NCI-H526 (cell line): ENCODE measurements around the gene NEDD4L.
"Not testable (repeated sequence)": the region's sequence is repeated elsewhere in the genome, so short reads cannot be mapped to it uniquely, and the experiment has no call there.

ENCODE experiments used
- DNase-seq, 2 experiments: peaks; one replicate each; lab custom pipeline; 2025; lab: John Stamatoyannopoulos, UW

Gene NEDD4L

GRCh38 chr18:58156516-58156915 is 112.5 kb downstream of the NEDD4L start:
- DNase-seq, result no peak

DNA sequence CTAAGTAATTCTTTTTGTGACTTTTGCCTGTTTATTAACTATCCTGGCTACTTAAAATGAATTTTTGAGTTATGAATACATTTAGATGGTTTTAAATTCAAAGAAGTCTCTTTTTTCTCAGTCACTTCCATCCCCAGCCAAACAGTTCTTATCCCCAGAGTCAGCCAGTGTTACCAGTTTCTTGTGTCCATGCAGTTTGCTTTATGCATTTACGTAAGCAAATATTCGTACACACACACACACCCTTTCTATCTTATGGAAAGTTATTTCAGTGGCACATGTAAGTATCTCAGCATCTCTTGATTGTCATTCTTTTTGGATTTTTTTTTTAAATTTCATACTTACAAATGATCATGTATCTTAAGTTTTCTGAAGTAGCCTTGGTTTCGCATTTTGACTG is 113.2 kb downstream of the NEDD4L start:
- DNase-seq, result peak; percentile 8 to 56

DNA sequence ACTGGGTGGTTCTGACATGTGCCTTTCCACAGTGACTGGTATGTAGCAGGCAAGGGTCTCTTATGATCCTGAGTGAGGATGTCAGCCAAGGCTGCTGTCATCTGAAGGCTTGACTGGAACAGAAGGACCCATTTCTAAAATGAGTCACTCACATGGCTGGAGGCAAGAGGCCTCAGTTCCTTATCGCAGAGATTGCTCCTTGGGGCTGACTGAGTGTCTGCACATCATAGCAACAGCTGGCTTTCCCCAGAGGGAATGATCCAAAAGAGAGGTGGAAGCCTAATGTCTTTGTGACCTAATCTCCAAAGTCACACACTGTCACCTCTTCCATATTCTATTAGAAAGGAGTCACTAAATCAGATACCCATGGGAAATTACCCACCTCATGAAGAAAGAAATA is 114.0 kb downstream of the NEDD4L start:
- DNase-seq, result no peak

DNA sequence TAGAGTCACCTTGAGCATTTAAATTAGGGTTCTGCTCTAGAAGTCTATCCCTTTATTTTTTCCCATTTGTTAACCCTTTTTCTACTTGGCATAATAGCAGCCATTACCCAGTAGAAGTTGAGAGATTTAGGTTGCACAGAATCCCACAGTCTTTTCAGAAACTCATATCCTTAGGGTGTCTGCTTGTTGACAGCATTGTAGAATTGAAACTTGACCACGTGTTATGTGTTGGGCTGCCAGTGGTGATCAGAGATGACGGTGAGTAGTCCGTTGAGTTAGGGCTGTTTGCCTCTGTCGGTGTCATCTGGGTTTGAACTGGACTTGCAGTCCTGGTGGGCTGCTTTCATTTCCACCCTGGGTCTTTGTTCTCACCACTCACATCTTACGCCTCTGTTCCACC is 114.4 kb downstream of the NEDD4L start:
- no peak for DNase-seq

DNA sequence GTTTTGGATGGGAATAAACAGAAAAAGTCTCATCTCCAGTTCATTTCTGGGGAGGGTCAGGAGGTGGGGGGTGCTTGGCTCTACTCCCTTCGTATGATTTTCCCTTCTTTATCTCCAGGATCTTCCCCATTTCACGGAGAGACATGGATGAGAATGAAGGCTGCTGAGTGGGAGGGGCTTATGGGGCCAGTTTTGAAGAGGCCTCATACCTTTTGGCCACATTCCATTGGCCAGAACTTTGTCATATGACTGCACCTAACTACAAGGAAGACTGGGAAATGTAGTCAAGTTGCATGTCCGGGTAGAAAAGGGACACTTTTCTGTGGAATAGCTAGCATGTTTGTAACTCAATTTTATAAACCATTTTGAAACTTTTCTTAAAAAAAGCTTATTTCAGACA is 117.6 kb downstream of the NEDD4L start:
- peak in 1 of 2 experiments; percentile 11 for DNase-seq

DNA sequence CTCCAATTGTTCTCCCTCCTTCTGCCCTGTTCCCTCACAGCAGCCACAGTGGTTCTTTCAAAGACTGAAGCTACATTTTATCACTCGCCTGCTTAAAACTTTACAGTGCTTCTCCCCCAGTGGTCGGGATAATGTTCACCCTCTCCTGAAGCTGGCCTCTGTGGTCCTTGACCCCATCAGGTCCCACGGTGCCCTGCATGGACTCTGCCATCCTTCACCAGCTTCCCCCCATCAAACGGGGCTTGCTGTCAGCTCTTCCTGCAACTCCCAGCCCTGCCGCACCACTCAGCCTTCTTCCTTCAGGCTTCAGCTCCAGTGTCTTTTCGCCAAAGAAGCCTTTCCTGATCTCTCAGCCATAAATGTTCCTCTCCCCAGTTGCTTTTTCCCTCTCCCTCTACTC is 118.1 kb downstream of the NEDD4L start:
- no peak for DNase-seq

GRCh38 chr18:58163004-58163590 is 119.1 kb downstream of the NEDD4L start:
- no peak for DNase-seq

GRCh38 chr18:58166278-58166844 is 122.3 kb downstream of the NEDD4L start:
- DNase-seq, result no peak

- no peak for DNase-seq
These were observed 123.0 kb downstream of the NEDD4L start for GRCh38 chr18:58167073-58167472.

- DNase-seq, result no peak
These were observed 124.2 kb downstream of the NEDD4L start for GRCh38 chr18:58168221-58168620.

DNA sequence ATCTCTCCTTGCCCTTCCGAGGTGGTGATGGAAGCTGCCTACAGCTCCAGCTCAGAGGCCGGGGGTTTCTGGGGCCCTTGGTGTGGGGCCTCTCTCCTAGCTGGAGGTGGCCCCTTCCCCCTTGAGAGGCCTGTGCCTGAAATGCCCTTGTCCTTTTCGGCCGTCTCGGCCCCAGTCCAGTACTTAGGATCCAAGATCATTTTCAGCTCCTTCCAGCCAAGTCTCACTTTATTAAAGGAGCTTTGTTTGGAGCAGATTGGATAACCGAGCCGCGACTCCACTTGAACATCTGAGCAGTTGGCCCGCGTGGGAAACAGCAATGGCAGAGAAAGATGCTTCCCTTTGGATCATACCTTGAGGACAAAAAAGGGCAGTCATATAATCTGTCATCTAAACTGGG is 125.0 kb downstream of the NEDD4L start:
- DNase-seq, result no peak

DNA sequence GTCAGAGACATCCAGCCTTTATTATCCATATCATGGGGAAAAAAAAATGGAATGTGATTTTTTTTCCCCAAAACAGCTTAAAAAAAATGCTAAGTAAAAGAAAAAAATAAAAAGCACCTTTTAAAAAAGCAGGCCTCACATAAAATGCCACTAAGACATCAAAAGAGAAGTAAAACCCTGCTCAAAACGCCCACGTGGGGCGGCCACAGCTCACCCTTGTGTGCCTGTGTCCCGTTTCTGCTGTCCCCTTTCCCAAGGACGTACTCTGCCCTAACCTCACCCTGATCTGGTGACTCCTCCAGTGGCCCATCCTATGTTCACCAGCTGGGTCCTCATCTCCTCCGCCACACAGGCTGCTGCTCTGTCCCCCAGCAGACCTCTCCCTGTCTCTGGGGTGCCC is 125.4 kb downstream of the NEDD4L start:
- no peak for DNase-seq

DNA sequence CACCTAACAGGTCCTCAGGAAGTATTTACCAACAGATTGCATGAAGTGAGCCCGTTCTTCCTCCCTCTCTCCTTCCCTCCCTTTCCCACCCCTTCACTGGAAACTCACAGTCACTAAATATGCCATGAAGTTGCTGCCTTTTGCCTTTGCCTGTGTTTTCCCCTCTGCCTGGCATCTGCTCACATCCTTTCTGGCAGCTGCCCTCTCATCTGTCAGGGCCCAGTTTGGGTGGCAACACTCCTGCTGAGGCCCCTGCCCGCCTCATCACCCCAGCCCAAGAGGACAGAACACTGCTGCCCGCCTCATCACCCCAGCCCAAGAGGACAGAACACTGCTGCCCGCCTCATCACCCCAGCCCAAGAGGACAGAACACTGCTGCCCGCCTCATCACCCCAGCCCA is 126.0 kb downstream of the NEDD4L start:
- DNase-seq, result not testable (repeated sequence)

GRCh38 chr18:58172031-58172430 is 128.0 kb downstream of the NEDD4L start:
- no peak for DNase-seq

- no peak for DNase-seq
These were observed 130.3 kb downstream of the NEDD4L start for GRCh38 chr18:58174285-58174684.

DNA sequence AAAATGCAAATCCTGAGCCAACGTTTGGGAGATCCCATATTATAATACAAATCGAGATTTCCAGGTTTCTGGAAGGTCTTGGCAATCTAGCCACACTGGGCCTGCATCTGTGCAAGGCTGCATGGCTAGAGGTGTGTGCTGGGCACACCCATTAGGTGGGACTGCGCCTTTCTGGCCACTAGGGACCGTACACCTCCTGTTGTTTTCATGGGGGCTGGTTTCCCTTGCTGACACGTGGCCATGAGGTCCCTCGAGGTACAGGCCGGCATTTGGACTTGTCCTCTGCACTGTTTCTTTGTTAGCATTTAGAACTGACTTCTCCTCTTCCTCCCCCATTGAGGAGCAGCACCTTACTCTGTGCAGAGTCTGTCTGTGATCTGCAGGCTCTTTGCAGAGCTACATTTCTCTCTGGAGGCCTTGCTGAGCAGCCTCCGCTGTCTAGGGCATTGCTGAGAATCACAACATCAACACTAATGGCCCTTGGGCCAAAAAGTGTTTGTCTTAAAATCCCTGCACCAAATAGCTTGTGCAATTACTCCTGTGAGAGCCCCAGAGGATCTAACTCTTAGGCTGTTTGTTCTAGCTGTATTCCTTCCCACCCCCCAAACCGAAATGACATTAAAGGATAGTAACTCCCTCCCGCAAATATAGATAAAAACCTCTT is 131.2 kb downstream of the NEDD4L start:
- no peak for DNase-seq

- no peak for DNase-seq
These were observed 131.8 kb downstream of the NEDD4L start for GRCh38 chr18:58175786-58176176.

DNA sequence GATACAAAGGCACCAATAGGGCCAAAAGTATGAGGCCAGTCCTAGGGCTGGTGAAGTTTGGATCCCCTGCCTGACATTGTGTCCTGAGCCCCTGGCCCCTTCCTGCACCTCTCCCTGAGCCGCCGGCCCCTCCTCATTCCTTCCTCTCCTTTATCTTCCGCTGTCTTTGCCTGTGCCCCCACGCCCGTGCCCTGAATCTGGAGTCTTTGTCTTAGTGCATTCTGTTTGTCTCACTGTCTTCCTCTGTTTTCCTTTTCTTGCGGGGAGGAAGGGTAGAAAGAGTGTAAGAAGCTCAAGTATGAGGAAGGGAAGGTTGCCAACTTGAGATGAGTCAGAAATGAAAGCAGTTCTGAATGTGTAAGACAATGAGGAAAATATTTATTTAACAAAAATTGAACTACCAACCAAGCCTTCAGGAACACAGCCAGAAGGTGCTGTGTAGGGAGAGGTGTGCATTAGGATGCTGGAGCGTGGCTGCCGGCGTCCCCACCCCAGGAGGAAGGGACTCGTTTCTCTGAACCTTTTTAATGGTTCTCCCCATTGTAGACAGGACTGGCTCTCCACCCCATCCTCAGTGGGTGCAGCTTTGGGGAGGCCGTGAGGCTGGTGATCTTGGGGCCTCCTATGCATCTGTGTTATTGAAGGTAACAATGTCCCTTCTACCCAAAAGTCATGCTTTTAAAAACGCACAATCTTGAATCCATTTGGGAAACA is 133.1 kb downstream of the NEDD4L start:
- no peak for DNase-seq

DNA sequence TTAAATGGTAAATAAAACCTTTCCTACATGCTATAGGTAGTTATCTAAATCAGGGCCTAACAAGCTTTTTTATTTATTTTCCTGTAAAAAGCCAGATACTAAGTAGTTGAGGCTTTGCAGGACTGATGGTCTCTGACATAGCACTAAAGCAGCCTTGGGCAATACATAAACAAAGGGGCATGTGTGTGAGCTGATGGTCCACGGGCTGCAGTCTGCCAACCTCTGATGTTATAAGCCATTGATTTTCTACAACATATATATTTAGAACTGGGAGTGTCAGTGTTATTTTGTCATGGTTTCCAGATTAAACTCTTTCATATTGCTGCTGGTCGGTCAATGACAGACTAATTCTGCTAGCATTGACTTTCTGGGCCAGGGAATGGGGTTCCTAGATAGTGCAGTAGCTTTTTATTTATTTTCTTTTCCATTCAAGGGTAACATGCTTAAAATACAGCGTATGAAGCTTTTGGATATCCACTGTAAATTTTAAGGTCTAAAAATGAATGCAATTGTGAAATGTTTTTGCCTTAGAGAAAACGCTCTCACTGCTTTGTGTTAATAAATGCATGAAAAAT is 134.0 kb downstream of the NEDD4L start:
- DNase-seq, result no peak

GRCh38 chr18:58178511-58178910 is 134.5 kb downstream of the NEDD4L start:
- DNase-seq, result no peak

DNA sequence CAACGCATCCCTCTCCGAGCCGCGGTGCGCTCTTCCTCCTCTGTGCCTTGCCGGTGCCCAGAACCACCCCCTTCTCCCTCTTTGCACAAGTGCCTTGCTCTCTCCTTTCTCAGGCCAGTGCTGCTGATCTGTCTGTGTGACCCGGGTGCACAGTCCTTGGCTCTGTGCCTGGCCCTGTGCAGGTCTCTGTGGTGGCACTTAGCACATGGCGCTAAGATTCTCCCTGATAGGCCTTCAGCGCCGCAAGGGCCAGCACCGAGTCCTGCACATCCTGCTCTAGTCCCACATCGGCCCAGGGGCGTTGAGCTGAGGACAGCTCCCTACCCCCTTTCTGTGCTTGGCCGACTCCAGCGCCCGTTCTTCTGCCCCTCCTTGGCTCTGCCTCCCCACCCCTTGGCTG is 136.1 kb downstream of the NEDD4L start:
- DNase-seq, result no peak

DNA sequence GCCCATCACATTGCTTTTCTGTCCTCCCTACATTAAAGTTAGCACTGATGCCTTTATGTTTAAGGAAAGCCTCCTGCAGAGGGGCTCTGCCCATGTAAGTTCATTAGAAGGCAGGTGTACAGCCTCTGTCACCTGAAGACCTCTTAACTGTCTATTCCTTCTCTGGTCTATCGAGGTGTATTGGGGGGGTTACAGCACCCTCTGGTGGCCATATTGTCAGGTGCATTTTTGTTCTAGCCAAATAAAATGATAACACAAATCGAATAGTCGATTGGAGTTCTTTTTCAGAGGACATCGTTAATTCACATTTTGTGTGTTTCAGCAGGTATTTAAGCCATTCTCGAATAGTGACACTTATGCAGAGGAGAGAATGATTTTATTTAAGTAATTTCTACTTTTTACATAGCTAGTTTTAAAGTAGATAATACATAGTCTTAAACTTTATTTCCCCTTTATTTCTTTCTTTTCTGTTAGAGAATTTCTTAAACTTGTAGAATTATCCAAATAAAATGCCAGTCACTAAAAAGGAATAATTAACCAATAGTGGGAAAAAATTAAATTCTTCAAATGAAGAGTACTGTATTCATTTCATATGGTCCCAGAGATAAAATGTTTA is 136.8 kb downstream of the NEDD4L start:
- peak; percentile 56 to 78 for DNase-seq
